PC-3 (cell line): ENCODE data around the gene MRFAP1L1. TPM values are rescaled to one million over a fixed set of nuclear protein-coding genes. Genes with fewer than 3 reads are reported as not detected.

Source experiments
- ATAC-seq: fragments of 200-7000 bp; cut with Tn5 transposase; 2 replicates; pipeline ENCODE4 v1.9.1; 2020; ENCODE audit warnings: mild to moderate bottlenecking, moderate library complexity
- BruUV-seq: library from RNA; stranded (reverse); fragments of 400-500 nt; replicated peaks from 2 replicates; lab custom pipeline; 2021; lab: Mats Ljungman, UMichigan
- CTCF ChIA-PET: fragments of 300-600 bp; sonication (Branson Sonifier 250); formaldehyde crosslinking; loops from one replicate; lab custom pipeline; 2022; ENCODE audit warnings: antibody characterized with exemption; lab: Charles Lee
- POLR2A ChIA-PET: fragments of 300-600 bp; sonication (Branson Sonifier 250); formaldehyde crosslinking; loops from one replicate; lab custom pipeline; 2022; ENCODE audit warnings: antibody characterized with exemption; ENCODE audit not compliant: unreplicated experiment; lab: Charles Lee
- DNase-seq: peaks from one replicate; pipeline ENCODE4 v3.0.0-alpha.2; 2015
- H2AFZ ChIP-seq: fragments of 300-600 bp; sonication (generic); 2 replicates; pipeline ENCODE4 v1.6.0; 2016; ENCODE audit warnings: antibody characterized with exemption, low read length
- H3F3A ChIP-seq: fragments of 300-600 bp; sonication (generic); one replicate; pipeline ENCODE4 v1.6.0; 2017; ENCODE audit warnings: antibody characterized with exemption, low read length, control low read depth, mild to moderate bottlenecking; ENCODE audit not compliant: unreplicated experiment
- H3K27ac ChIP-seq: fragments of 300-600 bp; sonication (generic); 2 replicates; pipeline ENCODE4 v1.5.1; 2016; ENCODE audit warnings: mild to moderate bottlenecking, low read length
- H3K27me3 ChIP-seq: fragments of 300-600 bp; sonication (generic); 2 replicates; pipeline ENCODE4 v1.6.1; 2016; ENCODE audit warnings: low read length, mixed read lengths
- H3K36me3 ChIP-seq: fragments of 300-600 bp; sonication (generic); 2 replicates; pipeline ENCODE4 v1.6.1; 2016; ENCODE audit warnings: low read depth, mixed run types, low read length, mixed read lengths
- H3K4me1 ChIP-seq: fragments of 300-600 bp; sonication (generic); 2 replicates; pipeline ENCODE4 v1.5.1; 2016; ENCODE audit warnings: low read length; ENCODE audit not compliant: insufficient read depth
- H3K4me2 ChIP-seq: fragments of 300-600 bp; sonication (generic); 2 replicates; pipeline ENCODE4 v1.6.0; 2016; ENCODE audit warnings: low read length
- H3K4me3 ChIP-seq: fragments of 300-600 bp; sonication (generic); 2 replicates; pipeline ENCODE4 v1.5.1; 2016; ENCODE audit warnings: mild to moderate bottlenecking, low read length, mixed read lengths
- H3K79me2 ChIP-seq: fragments of 300-600 bp; sonication (generic); 2 replicates; pipeline ENCODE4 v1.6.1; 2017; ENCODE audit warnings: low read length, mixed read lengths
- H3K9ac ChIP-seq: fragments of 300-600 bp; sonication (generic); 2 replicates; pipeline ENCODE4 v1.6.0; 2016; ENCODE audit warnings: mild to moderate bottlenecking, low read length
- H3K9me2 ChIP-seq: fragments of 300-600 bp; sonication (generic); replicated peaks from 2 replicates; pipeline ENCODE4 v1.6.1; 2016; ENCODE audit warnings: mixed run types, low read length, mixed read lengths
- H3K9me3 ChIP-seq: fragments of 300-600 bp; sonication (generic); 2 replicates; pipeline ENCODE4 v1.6.1; 2016; ENCODE audit warnings: low read length, mixed read lengths
- H4K20me1 ChIP-seq: fragments of 300-600 bp; sonication (generic); 2 replicates; pipeline ENCODE4 v1.6.1; 2016; ENCODE audit warnings: low read length, mixed read lengths
- CTCF ChIP-seq: fragments of 300-600 bp; sonication (generic); conservative IDR thresholded peaks from 2 replicates; pipeline ENCODE4 v1.5.1; 2017; ENCODE audit warnings: antibody characterized with exemption, low read depth, mild to moderate bottlenecking, low read length
- EZH2 ChIP-seq: fragments of 300-600 bp; sonication (generic); IDR thresholded peaks from one replicate; pipeline ENCODE4 v1.6.1; 2017; ENCODE audit warnings: antibody characterized with exemption, mild to moderate bottlenecking, low read length; ENCODE audit not compliant: unreplicated experiment
- EZH2phosphoT487 ChIP-seq: fragments of 300-600 bp; sonication (generic); IDR thresholded peaks from 2 replicates; pipeline ENCODE4 v1.6.1; 2018; ENCODE audit warnings: mild to moderate bottlenecking, antibody characterized with exemption, low read length, borderline replicate concordance
- intact Hi-C: fragments of 100-400 bp; cut with micrococcal nuclease; formaldehyde crosslinking; loops from 2 replicates; pipeline ENCODE4 v1.9.0; 2023
- total RNA-seq: library from RNA; depleted of rRNA; stranded (reverse); fragments of >200 nt; gene quantifications from 2 replicates; pipeline ENCODE4 v1.2.3, GENCODE V29; 2014

The MRFAP1L1 gene
- total RNA-seq, 1 experiment from 2014 or later, result 50.5 TPM

GRCh38 chr4:6742989-6743388 lies 33.3 kb upstream of the MRFAP1L1 start:
- DNase-seq (no peak), ATAC-seq (no peak)
- Histone ChIP-seq H3K9me2 (no peaks in the 10 kb centered on the region), H3K4me1 (peaks cover 18% of the 10 kb centered on the region), H3F3A (no peaks in the 10 kb centered on the region), H3K9ac (no peak overlapping the region), H4K20me1 (no peaks in the 10 kb centered on the region), H3K27me3 (no peaks in the 10 kb centered on the region), H3K4me3 (no peak overlapping the region), H3K4me2 (no peak overlapping the region), H3K36me3 (no peaks in the 10 kb centered on the region), H3K79me2 (no peaks in the 10 kb centered on the region), H3K9me3 (no peaks in the 10 kb centered on the region), H2AFZ (no peak overlapping the region), H3K27ac (no peak overlapping the region)
- ChIA-PET POLR2A (no interaction called here), CTCF (no interaction called here)
- intact Hi-C loops, result no loop called here
- BruUV-seq, result no TSS peak
- TF ChIP-seq EZH2phosphoT487 (no peak), CTCF (no peak), EZH2 (no peak)

GRCh38 chr4:6742507-6742906 lies 32.8 kb upstream of the MRFAP1L1 start:
- DNase-seq (no peak), ATAC-seq (no peak)
- ChIA-PET CTCF (no interaction called here), POLR2A (no interaction called here)
- no peaks in the 10 kb centered on the region for H3K79me2 ChIP-seq
- no peaks in the 10 kb centered on the region for H3K27me3 ChIP-seq
- BruUV-seq, result no TSS peak
- H3K9ac ChIP-seq, result no peak overlapping the region
- no peak overlapping the region for H3K4me2 ChIP-seq
- no peaks in the 10 kb centered on the region for H3K36me3 ChIP-seq
- H3K4me1 ChIP-seq, result peaks cover 13% of the 10 kb centered on the region
- no peaks in the 10 kb centered on the region for H4K20me1 ChIP-seq
- no peaks in the 10 kb centered on the region for H3K9me2 ChIP-seq
- intact Hi-C loops, result no loop called here
- H3K4me3 ChIP-seq, result no peak overlapping the region
- TF ChIP-seq EZH2 (no peak), EZH2phosphoT487 (no peak), CTCF (no peak)
- no peak overlapping the region for H3K27ac ChIP-seq
- H3F3A ChIP-seq, result no peaks in the 10 kb centered on the region
- no peak overlapping the region for H2AFZ ChIP-seq
- H3K9me3 ChIP-seq, result no peaks in the 10 kb centered on the region

DNA sequence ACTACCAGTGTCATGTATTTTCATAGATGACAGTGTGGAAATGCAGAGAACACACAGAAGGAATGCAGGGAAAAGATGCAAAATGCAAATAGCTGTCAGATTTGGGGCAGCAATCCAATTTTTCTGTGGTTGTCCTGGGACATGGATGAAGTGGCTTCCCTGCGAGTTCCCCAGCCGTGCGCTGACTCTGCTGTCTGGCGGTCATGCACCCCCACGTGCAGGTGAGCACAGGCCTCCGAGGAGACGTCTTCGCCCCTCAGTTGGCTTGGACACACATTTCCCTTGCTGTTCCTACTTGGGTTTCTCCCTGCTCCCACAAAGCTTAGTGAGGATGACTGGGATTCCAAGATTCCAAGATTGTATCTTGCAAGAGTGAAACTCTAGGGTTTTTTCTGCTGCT lies 30.7 kb upstream of the MRFAP1L1 start:
- H3K4me1 ChIP-seq, result no peaks in the 10 kb centered on the region
- H4K20me1 ChIP-seq, result no peaks in the 10 kb centered on the region
- H3K79me2 ChIP-seq, result no peaks in the 10 kb centered on the region
- H3K9me3 ChIP-seq, result no peaks in the 10 kb centered on the region
- BruUV-seq, result no TSS peak
- no peak overlapping the region for H3K27ac ChIP-seq
- CTCF ChIA-PET, result no interaction called here
- DNase-seq (no peak), ATAC-seq (no peak)
- H3K9me2 ChIP-seq, result no peaks in the 10 kb centered on the region
- no peak overlapping the region for H2AFZ ChIP-seq
- no peak overlapping the region for H3K4me2 ChIP-seq
- H3K27me3 ChIP-seq, result no peaks in the 10 kb centered on the region
- H3K4me3 ChIP-seq, result no peak overlapping the region
- intact Hi-C loops, result no loop called here
- H3F3A ChIP-seq, result no peaks in the 10 kb centered on the region
- no peak for TF ChIP-seq EZH2phosphoT487
- TF ChIP-seq EZH2, result no peak
- TF ChIP-seq CTCF, result no peak
- POLR2A ChIA-PET, result no interaction called here
- no peaks in the 10 kb centered on the region for H3K36me3 ChIP-seq
- H3K9ac ChIP-seq, result no peak overlapping the region
